Smooth muscle cell (in vitro differentiated cells): Measurements from ENCODE around the gene MTG2. TPM values are rescaled to one million over a fixed set of nuclear protein-coding genes. Genes with fewer than 3 reads are reported as not detected.

Experiments used
- DNase-seq: peaks from one replicate; lab custom pipeline; 2025; ENCODE audit not compliant: unreplicated experiment; lab: John Stamatoyannopoulos, UW
- H2AFZ ChIP-seq: fragments of 200-600 bp; sonication (generic); 2 replicates; pipeline ENCODE4 v1.6.0; 2016; ENCODE audit warnings: antibody characterized with exemption, low read depth, mild to moderate bottlenecking
- H3F3A ChIP-seq: fragments of 200-600 bp; sonication (generic); 2 replicates; pipeline ENCODE4 v1.6.0; 2017; ENCODE audit warnings: antibody characterized with exemption, low read depth
- H3K27ac ChIP-seq: fragments of 200-600 bp; sonication (generic); 2 replicates; pipeline ENCODE4 v1.5.1; 2016; ENCODE audit warnings: low read depth, mild to moderate bottlenecking
- H3K27me3 ChIP-seq: fragments of 200-600 bp; sonication (generic); 2 replicates; pipeline ENCODE4 v1.6.1; 2016; ENCODE audit warnings: low read depth, mild to moderate bottlenecking
- H3K36me3 ChIP-seq: fragments of 200-600 bp; sonication (generic); 2 replicates; pipeline ENCODE4 v1.5.1; 2016; ENCODE audit warnings: low read depth
- H3K4me1 ChIP-seq: fragments of 200-600 bp; sonication (generic); 2 replicates; pipeline ENCODE4 v1.5.1; 2016; ENCODE audit warnings: low read depth
- H3K4me2 ChIP-seq: fragments of 200-600 bp; sonication (generic); 2 replicates; pipeline ENCODE4 v1.6.0; 2016; ENCODE audit warnings: mild to moderate bottlenecking
- H3K4me3 ChIP-seq: fragments of 200-600 bp; sonication (generic); 2 replicates; pipeline ENCODE4 v1.5.1; 2016; ENCODE audit warnings: mild to moderate bottlenecking
- H3K79me2 ChIP-seq: fragments of 200-600 bp; sonication (generic); 2 replicates; pipeline ENCODE4 v1.6.0; 2016; ENCODE audit warnings: low read depth, mild to moderate bottlenecking
- H3K9ac ChIP-seq: fragments of 200-600 bp; sonication (generic); 2 replicates; pipeline ENCODE4 v1.6.0; 2016; ENCODE audit warnings: low read depth
- H3K9me3 ChIP-seq: fragments of 200-600 bp; sonication (generic); replicated peaks from 2 replicates; pipeline ENCODE4 v1.5.1; 2016; ENCODE audit warnings: low read depth
- H4K20me1 ChIP-seq: fragments of 200-600 bp; sonication (generic); 2 replicates; pipeline ENCODE4 v1.6.0; 2016; ENCODE audit warnings: low read depth
- WGBS: methylation state at CpG from one replicate; pipeline ENCODE4 v1.1.7; 2016; ENCODE audit warnings: low lambda C conversion rate; 5-methylcytosine and 5-hydroxymethylcytosine counted together
- polyA plus RNA-seq: library from polyadenylated mRNA; unstranded; fragments of >200 nt; fragmentation: Nextera tagmentation; extraction: Ambion mirVana; gene quantifications from 2 replicates; pipeline ENCODE4 v1.2.1, GENCODE V29; 2016
- total RNA-seq: library from RNA; depleted of rRNA; stranded (reverse); fragments of >200 nt; gene quantifications from 2 replicates; pipeline ENCODE4 v1.2.3, GENCODE V29; 2014
- TF ChIP-seq, protein P1 (sequence below): fragments of 200-600 bp; sonication (generic); IDR thresholded peaks from 2 replicates; pipeline ENCODE4 v1.5.1; 2017; ENCODE audit warnings: borderline replicate concordance, mild to moderate bottlenecking, antibody characterized with exemption; ENCODE audit not compliant: insufficient read depth, poor library complexity, severe bottlenecking

Gene MTG2
- total and polyA plus RNA-seq, 2 experiments from 2014 or later = 17.9 to 21.9 TPM

DNA sequence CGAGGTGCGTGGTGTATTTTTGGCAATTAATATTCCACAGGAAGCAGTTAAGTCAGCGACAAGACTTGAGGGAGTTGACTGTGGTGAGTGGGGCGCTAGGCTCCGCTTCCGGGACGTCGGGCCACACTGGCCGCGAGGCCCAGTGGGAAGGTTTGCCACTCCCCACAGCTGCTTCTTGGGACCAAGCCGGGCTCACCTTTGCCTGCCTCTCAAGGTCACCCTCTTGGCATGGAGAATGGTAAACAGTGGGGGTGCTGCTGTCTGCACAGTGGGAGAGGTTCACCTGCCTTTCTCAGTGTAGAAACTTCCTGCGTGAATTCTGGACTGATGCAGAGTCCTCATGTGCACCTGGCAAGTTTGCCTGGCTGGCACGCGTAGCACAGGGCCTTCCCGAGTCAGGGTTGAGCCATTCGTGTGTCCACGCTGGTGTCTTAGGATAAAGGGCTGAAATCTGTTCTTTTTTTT, 61.8 kb downstream of the MTG2 start:
- no peaks in the 10 kb centered on the region for H3K9me3 ChIP-seq
- no peak for DNase-seq
- H3K27ac ChIP-seq = no peak overlapping the region
- H3K79me2 ChIP-seq = peaks cover 100% of the 10 kb centered on the region
- no peaks in the 10 kb centered on the region for H3F3A ChIP-seq
- no peak overlapping the region for H3K9ac ChIP-seq
- H4K20me1 ChIP-seq = peaks cover 100% of the 10 kb centered on the region
- no peak overlapping the region for H3K4me3 ChIP-seq
- no peaks in the 10 kb centered on the region for H3K4me1 ChIP-seq
- TF ChIP-seq, protein P1, sequence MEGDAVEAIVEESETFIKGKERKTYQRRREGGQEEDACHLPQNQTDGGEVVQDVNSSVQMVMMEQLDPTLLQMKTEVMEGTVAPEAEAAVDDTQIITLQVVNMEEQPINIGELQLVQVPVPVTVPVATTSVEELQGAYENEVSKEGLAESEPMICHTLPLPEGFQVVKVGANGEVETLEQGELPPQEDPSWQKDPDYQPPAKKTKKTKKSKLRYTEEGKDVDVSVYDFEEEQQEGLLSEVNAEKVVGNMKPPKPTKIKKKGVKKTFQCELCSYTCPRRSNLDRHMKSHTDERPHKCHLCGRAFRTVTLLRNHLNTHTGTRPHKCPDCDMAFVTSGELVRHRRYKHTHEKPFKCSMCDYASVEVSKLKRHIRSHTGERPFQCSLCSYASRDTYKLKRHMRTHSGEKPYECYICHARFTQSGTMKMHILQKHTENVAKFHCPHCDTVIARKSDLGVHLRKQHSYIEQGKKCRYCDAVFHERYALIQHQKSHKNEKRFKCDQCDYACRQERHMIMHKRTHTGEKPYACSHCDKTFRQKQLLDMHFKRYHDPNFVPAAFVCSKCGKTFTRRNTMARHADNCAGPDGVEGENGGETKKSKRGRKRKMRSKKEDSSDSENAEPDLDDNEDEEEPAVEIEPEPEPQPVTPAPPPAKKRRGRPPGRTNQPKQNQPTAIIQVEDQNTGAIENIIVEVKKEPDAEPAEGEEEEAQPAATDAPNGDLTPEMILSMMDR = no peak
- H3K36me3 ChIP-seq = no peaks in the 10 kb centered on the region
- H2AFZ ChIP-seq = no peak overlapping the region
- no peak overlapping the region for H3K4me2 ChIP-seq
- no peaks in the 10 kb centered on the region for H3K27me3 ChIP-seq
- WGBS = 96% methylated on average over 17 of the region's 17 CpGs

DNA sequence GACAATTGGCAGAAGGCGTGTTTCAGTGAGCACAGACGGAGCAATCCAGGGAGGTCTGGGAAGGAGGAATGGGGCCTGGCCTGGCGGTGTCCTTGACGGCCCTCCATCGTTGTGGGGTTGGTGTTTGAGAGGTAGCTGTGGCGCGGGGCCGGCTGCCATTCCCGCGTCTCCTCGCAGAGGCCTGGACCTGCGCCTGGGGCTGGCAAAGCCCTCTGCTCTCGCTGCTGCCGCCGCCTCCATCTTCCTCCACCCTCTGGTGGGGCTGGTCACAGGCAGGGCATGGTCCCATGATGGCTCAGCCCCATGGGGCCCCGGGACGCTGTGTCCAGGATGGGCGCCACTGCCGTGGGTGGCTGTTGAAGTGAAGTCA, 63.1 kb downstream of the MTG2 start:
- no peak overlapping the region for H3K27ac ChIP-seq
- H3F3A ChIP-seq = no peaks in the 10 kb centered on the region
- H3K36me3 ChIP-seq = no peaks in the 10 kb centered on the region
- no peak overlapping the region for H2AFZ ChIP-seq
- H3K27me3 ChIP-seq = no peaks in the 10 kb centered on the region
- TF ChIP-seq, protein P1 = no peak
- no peak overlapping the region for H3K4me2 ChIP-seq
- H3K79me2 ChIP-seq = peaks cover 100% of the 10 kb centered on the region
- no peak for DNase-seq
- peaks cover 100% of the 10 kb centered on the region for H4K20me1 ChIP-seq
- H3K4me1 ChIP-seq = no peaks in the 10 kb centered on the region
- H3K4me3 ChIP-seq = no peak overlapping the region
- H3K9ac ChIP-seq = no peak overlapping the region
- H3K9me3 ChIP-seq = no peaks in the 10 kb centered on the region
- WGBS = 94% methylated on average over 19 of the region's 19 CpGs

DNA sequence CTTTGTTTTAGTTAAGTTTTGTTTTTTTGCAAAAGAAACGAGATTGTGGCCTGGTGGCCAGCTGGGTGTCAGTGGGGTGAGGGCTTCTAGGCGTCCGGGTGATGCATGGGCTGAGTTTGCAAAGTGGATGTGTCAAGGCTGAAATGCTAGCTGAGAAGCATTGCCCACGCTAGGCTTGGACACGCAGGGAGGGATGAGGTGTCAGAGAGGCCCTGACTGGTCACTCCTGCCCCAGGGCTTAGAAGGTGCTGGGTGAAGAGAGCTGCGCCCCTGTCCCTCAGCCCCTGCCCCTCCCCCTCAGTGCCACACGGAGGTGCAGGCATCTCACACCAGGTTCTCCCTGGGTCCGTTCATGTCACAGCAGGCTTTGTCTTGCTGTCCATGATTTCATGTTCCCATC, 63.6 kb downstream of the MTG2 start:
- Histone ChIP-seq H3K4me1 (no peaks in the 10 kb centered on the region), H2AFZ (no peak overlapping the region), H3F3A (no peaks in the 10 kb centered on the region), H3K36me3 (no peaks in the 10 kb centered on the region), H3K27ac (no peak overlapping the region), H3K4me3 (no peak overlapping the region), H3K79me2 (peaks cover 100% of the 10 kb centered on the region), H3K27me3 (no peaks in the 10 kb centered on the region), H3K9me3 (no peaks in the 10 kb centered on the region), H4K20me1 (peaks cover 100% of the 10 kb centered on the region), H3K4me2 (no peak overlapping the region), H3K9ac (no peak overlapping the region)
- DNase-seq = no peak
- WGBS = 87% methylated on average over 8 of the region's 8 CpGs
- TF ChIP-seq, protein P1 = no peak

DNA sequence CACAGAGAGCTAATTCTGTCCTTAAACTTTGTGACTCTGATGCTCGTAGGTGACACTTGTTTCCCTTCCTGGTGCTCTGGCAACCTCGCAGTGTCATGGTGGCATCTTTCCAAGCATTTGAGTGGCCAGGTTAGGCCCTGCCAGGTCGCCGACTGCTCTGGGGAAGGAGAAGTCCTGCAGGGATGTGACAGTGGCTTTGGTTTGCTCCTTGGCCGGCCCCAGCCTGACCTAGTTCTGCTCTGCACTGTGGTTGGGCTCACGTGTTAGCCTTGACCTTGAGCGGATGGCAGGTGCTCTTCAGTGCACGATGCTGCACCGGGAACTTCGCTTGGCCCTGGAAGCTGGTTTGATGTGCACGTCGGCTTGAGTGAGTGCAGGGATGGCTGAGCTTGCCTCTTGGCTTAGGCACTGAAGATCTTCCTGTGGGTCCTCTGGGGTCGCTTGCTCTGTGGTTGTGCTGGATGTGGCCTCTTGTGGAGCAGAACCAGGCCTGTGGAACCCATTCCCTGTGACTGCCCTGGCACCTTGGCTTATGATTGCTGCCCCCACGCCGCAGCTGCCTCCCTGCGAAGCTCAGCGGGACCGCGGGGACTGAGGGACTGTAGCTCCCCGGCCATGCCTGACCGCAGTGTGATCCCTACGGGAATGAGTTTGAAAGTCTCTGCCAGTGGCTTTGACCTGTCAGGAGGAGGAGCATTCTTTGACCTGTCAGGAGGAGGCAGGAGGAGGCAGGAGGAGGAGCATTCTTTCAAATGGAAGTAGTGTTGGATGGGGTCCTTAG, 64.2 kb downstream of the MTG2 start:
- Histone ChIP-seq H2AFZ (no peak overlapping the region), H3K79me2 (peaks cover 100% of the 10 kb centered on the region), H4K20me1 (peaks cover 100% of the 10 kb centered on the region), H3K9ac (no peak overlapping the region), H3K27ac (no peak overlapping the region), H3K4me2 (no peak overlapping the region), H3K27me3 (no peaks in the 10 kb centered on the region), H3K4me3 (no peak overlapping the region), H3K4me1 (no peaks in the 10 kb centered on the region), H3K36me3 (no peaks in the 10 kb centered on the region), H3K9me3 (no peaks in the 10 kb centered on the region), H3F3A (no peaks in the 10 kb centered on the region)
- TF ChIP-seq, protein P1 = no peak
- no peak for DNase-seq
- WGBS = 94% methylated on average over 22 of the region's 22 CpGs
